Fibroblast of pulmonary artery (primary cell): ENCODE data around the gene MRPL1.

Experiments used
- DNase-seq: peaks from one replicate; pipeline ENCODE4 v3.0.0-alpha.2; 2010; ENCODE audit warnings: low read depth
- H3K4me3 ChIP-seq: replicated peaks from 2 replicates; pipeline ENCODE4 v1.5.1; 2011; ENCODE audit warnings: low read depth, mild to moderate bottlenecking, control low read depth, low read length, moderate library complexity
- TF ChIP-seq, protein P1 (sequence below): IDR thresholded peaks from 2 replicates; pipeline ENCODE4 v1.5.1; 2011; ENCODE audit warnings: mild to moderate bottlenecking, control low read depth, low read length, inconsistent platforms; ENCODE audit errors: missing control alignments

Gene MRPL1

DNA sequence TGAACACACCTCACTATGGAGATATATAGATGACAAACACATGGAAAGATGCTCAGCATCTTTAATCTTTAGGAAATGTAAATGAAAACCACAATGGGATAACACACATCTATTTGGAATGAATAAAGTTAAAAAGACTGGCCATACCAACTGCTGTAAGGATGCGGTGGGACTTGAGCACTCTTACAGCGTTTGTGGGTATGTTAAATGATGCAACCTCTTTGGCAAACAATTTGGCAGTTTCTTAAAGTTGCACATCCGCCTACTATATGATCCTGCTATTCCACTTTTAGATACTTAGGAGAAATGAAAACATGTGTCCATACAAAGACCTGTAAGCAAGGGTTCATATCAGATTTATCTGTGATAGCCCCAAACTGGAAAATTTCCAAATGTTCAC is 50.7 kb downstream of the MRPL1 start:
- TF ChIP-seq, protein P1, sequence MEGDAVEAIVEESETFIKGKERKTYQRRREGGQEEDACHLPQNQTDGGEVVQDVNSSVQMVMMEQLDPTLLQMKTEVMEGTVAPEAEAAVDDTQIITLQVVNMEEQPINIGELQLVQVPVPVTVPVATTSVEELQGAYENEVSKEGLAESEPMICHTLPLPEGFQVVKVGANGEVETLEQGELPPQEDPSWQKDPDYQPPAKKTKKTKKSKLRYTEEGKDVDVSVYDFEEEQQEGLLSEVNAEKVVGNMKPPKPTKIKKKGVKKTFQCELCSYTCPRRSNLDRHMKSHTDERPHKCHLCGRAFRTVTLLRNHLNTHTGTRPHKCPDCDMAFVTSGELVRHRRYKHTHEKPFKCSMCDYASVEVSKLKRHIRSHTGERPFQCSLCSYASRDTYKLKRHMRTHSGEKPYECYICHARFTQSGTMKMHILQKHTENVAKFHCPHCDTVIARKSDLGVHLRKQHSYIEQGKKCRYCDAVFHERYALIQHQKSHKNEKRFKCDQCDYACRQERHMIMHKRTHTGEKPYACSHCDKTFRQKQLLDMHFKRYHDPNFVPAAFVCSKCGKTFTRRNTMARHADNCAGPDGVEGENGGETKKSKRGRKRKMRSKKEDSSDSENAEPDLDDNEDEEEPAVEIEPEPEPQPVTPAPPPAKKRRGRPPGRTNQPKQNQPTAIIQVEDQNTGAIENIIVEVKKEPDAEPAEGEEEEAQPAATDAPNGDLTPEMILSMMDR, result no peak
- DNase-seq, result peak; percentile 31
- no peak overlapping the region for H3K4me3 ChIP-seq

DNA sequence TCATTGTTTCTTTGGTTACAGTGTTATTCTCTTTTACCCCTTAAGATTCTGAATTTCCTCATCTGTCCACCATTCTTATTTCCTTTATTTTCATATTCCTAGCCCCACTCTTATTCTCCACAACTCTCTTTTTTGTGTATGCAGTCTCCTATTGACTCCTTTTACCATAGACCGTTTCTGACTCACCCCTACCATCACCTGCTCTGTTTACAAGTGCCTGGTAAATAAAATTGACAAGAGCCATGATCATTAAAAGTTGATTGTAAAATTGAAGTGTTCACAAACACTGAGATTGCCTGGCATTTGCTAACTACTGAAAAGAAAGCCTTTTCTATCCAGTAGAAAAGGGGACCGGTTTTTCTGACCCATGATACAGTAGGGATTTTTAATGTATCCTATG is 54.4 kb downstream of the MRPL1 start:
- H3K4me3 ChIP-seq, result no peak overlapping the region
- TF ChIP-seq, protein P1, result no peak
- no peak for DNase-seq

DNA sequence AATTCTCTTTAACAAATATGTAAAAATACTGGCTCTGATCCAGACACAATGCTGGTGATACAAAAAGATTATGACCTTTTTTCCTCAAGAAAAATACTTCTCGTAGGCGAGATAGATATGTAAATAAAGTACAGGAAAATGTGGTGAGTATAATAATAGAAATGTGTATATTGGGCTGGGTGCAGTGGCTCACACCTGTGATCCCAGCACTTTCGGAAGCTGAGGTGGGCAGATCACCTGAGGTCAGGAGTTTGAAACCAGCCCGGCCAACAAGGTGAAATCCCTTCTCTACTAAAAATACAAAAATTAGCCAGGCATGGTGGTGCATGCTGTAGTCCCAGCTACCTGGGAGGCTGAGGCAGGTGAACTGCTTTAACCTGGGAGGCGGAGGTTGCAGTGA is 55.0 kb downstream of the MRPL1 start:
- TF ChIP-seq, protein P1, result no peak
- no peak overlapping the region for H3K4me3 ChIP-seq
- DNase-seq, result no peak

DNA sequence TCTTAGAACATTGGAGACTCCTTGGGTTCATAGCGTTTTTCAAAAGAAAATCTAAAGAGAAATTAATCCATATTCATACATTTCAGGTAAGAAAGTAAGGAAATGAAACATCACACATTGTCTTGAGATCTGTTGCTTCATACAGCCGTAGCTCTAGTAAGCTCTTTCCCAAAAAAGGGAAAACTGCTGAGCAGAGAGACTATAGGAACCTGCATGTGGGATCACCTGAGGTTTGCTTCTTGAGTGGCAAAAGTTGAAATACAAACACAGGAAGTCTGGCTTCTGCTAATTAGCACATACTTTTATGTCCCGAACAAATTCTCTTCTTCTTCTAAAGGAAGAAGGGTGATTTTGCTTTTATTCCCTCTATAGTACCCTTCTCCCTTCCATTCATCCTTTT is 57.7 kb downstream of the MRPL1 start:
- H3K4me3 ChIP-seq, result no peak overlapping the region
- TF ChIP-seq, protein P1, result no peak
- no peak for DNase-seq

DNA sequence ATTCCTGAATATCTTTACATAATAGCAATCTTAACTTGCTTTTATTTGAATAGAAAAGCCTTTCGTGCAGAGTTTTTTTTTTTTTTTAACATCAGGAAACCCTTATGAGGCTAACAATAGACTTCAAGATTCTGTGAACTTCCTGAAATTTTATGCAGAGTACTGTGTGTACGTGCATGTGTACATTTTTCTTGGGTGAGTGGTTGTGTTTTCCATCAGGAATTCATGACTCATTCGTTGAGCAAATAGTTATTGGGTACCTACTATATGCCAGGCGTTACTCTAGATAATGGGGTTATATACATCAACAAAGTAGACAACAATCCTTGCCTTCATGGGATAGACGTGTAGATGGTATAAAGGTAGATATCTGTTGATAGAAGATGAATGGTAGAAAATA is 59.1 kb downstream of the MRPL1 start:
- TF ChIP-seq, protein P1, result no peak
- H3K4me3 ChIP-seq, result no peak overlapping the region
- DNase-seq, result peak; percentile 98

DNA sequence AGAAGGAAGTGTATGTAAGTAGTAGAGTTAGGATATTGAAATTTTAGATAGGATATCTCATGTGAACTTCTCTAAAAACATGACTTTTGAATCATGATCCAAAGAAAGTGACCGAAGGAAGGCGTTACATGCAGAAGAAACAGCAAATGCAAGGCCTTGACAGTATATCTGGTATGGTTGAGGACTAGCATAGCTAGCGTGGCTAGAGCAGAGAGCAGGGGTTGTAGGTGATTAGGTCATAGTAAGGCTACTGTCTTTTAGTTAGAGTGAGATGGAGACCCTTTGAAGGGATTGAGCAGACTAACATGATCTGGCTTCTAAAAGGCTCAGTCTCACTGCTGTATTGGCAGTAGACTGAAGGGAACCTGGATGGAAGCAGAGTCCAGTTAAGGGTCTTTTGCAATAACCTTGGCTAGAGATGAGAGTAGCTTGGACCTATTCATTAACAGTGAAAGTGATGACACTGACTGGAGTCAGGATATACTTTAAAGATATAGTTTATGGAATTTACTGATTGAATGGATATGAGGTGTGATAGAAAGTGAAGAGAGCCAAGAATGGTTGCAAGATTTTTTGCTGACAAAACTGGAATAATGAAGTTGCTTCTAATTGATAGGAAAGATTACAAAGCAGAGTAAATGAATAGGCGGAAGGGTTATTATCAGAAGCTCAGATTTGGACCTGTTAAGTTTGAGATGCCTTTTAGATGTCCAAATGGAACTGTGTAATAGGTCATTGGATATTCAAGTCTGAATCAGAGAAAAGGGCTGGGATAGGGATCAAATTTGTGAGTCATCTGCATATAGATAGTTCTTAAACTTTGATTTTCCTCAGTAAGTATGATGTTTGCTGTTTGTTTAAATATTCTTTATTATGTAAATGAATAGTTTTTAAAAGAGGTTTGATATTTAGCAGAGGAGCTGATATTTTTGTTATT is 59.8 kb downstream of the MRPL1 start:
- no peak overlapping the region for H3K4me3 ChIP-seq
- DNase-seq, result peak; percentile 64
- TF ChIP-seq, protein P1, result no peak
